Skeletal muscle tissue (tissue), 4 donors: ENCODE results near the gene EOLA1. TPM values are rescaled to one million over a fixed set of nuclear protein-coding genes. Genes with fewer than 3 reads are reported as not detected.
A peak's percentile ranks its signal among the peaks of the same experiment; 100 is the strongest.
"Not testable (repeated sequence)": the region's sequence is repeated elsewhere in the genome, so short reads cannot be mapped to it uniquely, and the experiment has no call there.

ENCODE experiments used
- H3K27ac ChIP-seq: one replicate; pipeline ENCODE4 v1.7.0; 2013; ENCODE audit warnings: mild to moderate bottlenecking, low read depth, low read length, inconsistent platforms
- H3K27me3 ChIP-seq, 3 donors: one replicate each; pipeline ENCODE4 v1.7.0; 2013; ENCODE audit warnings: low read length in 3 of 3; ENCODE audit not compliant: control insufficient read depth in 3 of 3, insufficient read depth in 3 of 3
- H3K36me3 ChIP-seq, 3 donors: one replicate each; pipeline ENCODE4 v1.7.0; 2013; ENCODE audit warnings: low read length in 3 of 3; ENCODE audit not compliant: control insufficient read depth in 3 of 3, insufficient read depth in 3 of 3
- H3K4me1 ChIP-seq, 3 donors: one replicate each; pipeline ENCODE4 v1.7.0; 2013; ENCODE audit warnings: low read length in 3 of 3, mild to moderate bottlenecking in 3 of 3; ENCODE audit not compliant: control insufficient read depth in 3 of 3, insufficient read depth in 3 of 3
- H3K4me3 ChIP-seq, 3 donors: one replicate each; pipeline ENCODE4 v1.7.0; 2013; ENCODE audit warnings: low read length in 3 of 3
- H3K9ac ChIP-seq, 3 donors: one replicate each; pipeline ENCODE4 v1.7.0; 2013; ENCODE audit warnings: low read length in 3 of 3, mild to moderate bottlenecking in 3 of 3, moderate library complexity in 2 of 3, low read depth in 1 of 3
- H3K9me3 ChIP-seq, 3 donors: one replicate each; pipeline ENCODE4 v1.7.0; 2013; ENCODE audit warnings: low read length in 3 of 3; ENCODE audit not compliant: control insufficient read depth in 3 of 3
- total RNA-seq: library from RNA; depleted of rRNA; stranded (reverse); fragments of >200 nt; gene quantifications from one replicate; pipeline ENCODE4 v1.2.3, GENCODE V29; 2014
- donor health status: Osteomylitis.

EOLA1 gene
- total RNA-seq, 1 donor from 2014 or later = 8.4 TPM

DNA sequence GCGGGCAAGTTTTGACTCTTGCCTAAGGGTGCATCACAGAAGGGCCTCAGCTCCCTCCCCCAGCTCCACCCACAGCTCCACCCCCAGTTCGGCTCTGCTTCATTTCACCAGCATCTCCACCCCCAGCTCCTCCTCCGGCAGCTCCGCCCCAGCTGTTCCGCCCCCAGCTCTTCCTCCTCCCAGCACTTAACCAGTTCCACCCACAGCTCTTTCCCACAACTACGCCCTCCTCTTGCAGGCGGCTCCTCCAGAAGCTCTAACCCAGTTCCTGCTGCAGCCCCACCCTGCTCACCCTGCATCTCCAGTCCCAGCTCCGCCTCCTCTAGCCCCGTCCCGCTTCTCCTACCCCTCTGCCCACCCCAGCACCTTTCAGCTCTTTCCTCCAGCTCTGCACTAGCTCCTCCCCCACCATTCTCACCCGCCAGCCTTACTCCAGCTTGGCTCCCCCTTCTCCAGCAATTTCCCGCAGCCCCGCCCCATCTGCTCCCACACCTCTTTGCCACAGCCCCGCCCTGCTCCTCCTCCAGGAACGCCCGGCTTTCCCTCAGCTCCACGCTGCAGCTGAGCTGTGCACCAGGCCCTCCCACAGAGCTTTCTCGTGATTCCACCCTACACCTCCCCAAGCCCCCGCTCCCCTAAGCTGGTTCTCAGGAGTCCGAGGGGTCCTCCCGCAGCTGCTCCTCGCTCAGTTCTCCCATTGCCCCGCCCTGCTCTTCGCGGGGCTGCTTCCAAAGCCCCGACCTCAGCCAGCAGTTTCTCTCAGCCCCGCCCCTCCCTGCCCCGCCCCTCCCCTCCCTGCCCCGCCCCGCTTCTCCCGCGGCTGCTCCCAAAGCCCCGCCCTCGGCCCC lies 1.3 kb upstream of the EOLA1 start:
- Histone ChIP-seq H3K4me3 (peak overlapping the region; percentile 48 to 70 (median 65)), H3K36me3 (peaks cover 3 to 6% (median 3%) of the 10 kb centered on the region in 3 donors), H3K9me3 (no peaks in the 10 kb centered on the region), H3K27ac (peak overlapping the region; percentile 64), H3K9ac (peak overlapping the region in 1 of 3 donors; percentile 70), H3K4me1 (peaks cover 5 to 17% (median 8%) of the 10 kb centered on the region in 3 donors), H3K27me3 (no peaks in the 10 kb centered on the region)

- Histone ChIP-seq H3K4me3 (peak overlapping the region; percentile 86 to 93 (median 90)), H3K27me3 (no peaks in the 10 kb centered on the region), H3K9ac (peak overlapping the region; percentile 90 to 94 (median 92)), H3K36me3 (peaks cover 3% of the 10 kb centered on the region in 3 donors), H3K4me1 (peaks cover 5 to 17% (median 8%) of the 10 kb centered on the region in 3 donors), H3K27ac (peak overlapping the region; percentile 96), H3K9me3 (no peaks in the 10 kb centered on the region)
These were observed 636 bp upstream of the EOLA1 start for GRCh38 chrX:149540131-149540620.

DNA sequence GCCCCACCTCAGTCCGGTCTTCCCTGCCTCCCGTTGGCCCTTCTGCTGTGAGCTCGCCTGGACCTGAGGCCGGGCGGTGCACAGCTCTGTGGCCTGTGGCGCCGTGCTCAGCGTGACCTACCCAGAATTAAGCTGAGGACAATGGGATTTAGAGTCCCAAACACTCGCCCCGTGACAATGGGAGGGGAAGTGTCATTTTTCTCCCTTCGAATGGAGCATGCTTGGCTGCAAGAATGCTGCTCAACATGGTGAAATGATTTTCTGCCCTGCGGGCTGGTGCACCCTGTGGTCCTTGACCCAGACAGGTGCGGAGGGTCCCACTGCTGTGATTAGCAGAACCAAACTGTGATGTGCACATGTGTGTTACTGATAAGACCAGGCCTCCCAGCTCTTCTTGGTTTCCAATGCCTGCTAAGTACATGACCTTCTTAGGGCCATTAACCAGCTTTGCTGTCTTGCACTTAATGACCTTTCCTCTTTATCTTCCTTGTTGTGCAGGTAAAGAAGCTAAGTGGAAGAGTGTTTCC lies 772 bp downstream of the EOLA1 start:
- peaks cover 5 to 17% (median 8%) of the 10 kb centered on the region in 3 donors for H3K4me1 ChIP-seq
- H3K9me3 ChIP-seq = no peaks in the 10 kb centered on the region
- no peaks in the 10 kb centered on the region for H3K36me3 ChIP-seq
- peak overlapping the region; percentile 96 for H3K27ac ChIP-seq
- no peaks in the 10 kb centered on the region for H3K27me3 ChIP-seq
- H3K4me3 ChIP-seq = peak overlapping the region; percentile 86 to 93 (median 90)
- peak overlapping the region; percentile 90 to 94 (median 92) for H3K9ac ChIP-seq

- H3K4me1 ChIP-seq = peaks cover 5 to 12% (median 8%) of the 10 kb centered on the region in 3 donors
- not testable (repeated sequence) for H3K9ac ChIP-seq, H3K4me3 ChIP-seq
These were observed 5.0 kb downstream of the EOLA1 start for GRCh38 chrX:149545545-149546543.

GRCh38 chrX:149546962-149547361 lies 6.2 kb downstream of the EOLA1 start:
- H3K9ac ChIP-seq, H3K9me3 ChIP-seq, H3K36me3 ChIP-seq, H3K27me3 ChIP-seq, H3K4me3 ChIP-seq, H3K4me1 ChIP-seq, H3K27ac ChIP-seq: not testable (repeated sequence)

More at GRCh38 chrX:149545545-149546543, 5.0 kb downstream of the EOLA1 start:
- H3K36me3 ChIP-seq, H3K27ac ChIP-seq, H3K9me3 ChIP-seq, H3K27me3 ChIP-seq: not testable (repeated sequence)

- H3K27me3 ChIP-seq, H3K9ac ChIP-seq, H3K9me3 ChIP-seq, H3K27ac ChIP-seq, H3K4me3 ChIP-seq, H3K4me1 ChIP-seq, H3K36me3 ChIP-seq: not testable (repeated sequence)
These were observed 7.0 kb downstream of the EOLA1 start for GRCh38 chrX:149547782-149548181.

- not testable (repeated sequence) for H3K27me3 ChIP-seq, H3K4me1 ChIP-seq, H3K27ac ChIP-seq, H3K4me3 ChIP-seq, H3K36me3 ChIP-seq, H3K9ac ChIP-seq, H3K9me3 ChIP-seq
These were observed 8.9 kb downstream of the EOLA1 start, which contains the start of gene HSFX3 for GRCh38 chrX:149549701-149550100. HSFX3 (minus strand) TSS chrX:149549924; CDS start chrX:149549852, 72 bp downstream.

DNA sequence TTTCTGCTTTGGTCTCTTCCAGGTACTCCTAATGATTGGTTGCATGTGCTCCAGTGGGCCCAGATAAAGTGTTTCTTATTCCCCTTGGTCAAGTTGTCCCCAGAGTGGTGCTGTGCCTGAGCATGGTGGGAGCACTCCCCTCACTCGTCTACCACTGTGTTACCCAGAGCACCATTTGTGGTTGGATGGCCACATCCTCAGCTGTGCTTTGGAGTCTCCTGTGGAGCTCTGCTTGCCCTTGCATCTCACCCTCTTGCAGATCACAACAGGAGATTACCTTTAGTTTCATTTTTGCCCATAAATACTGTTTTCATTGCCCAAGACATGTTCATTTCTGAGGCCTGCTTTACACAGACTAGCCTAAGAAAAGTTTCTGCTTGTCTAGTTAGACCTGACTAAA lies 9.6 kb downstream of the EOLA1 start:
- H3K27ac ChIP-seq, H3K27me3 ChIP-seq, H3K4me1 ChIP-seq, H3K36me3 ChIP-seq, H3K4me3 ChIP-seq, H3K9ac ChIP-seq, H3K9me3 ChIP-seq: not testable (repeated sequence)

DNA sequence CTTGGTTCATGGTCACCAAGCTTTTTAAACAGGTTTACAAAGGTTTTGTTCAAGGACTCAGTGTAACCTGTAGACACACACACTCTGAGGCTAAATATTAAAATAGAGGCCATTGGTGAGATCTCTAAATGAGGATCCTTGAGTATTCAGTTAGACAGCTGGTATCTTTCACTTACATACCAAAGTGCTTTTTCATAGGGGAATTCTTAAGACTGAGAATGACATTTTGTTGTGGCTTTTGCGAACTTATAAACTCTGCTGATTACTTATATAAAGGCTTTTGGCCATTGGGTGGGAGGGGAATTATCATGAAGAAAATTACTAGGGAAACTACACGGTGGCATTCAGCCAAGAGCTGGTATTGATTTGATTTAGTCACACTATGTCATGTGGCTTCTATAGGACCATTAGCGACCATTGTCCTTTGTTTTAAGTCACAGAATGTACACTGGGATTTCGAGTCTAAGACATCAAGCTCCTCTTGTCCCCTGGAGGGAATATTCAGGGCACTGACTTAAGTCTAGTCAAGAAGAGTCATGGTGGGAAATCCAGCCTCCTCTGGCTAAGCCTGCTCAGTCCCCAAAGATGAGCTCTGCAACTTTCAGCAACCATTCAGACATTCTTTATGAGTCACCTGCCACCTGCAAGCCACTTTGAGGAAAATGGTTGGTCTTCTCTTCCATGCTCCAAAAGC lies 10.6 kb downstream of the EOLA1 start:
- H3K27me3 ChIP-seq, H3K9ac ChIP-seq, H3K27ac ChIP-seq, H3K9me3 ChIP-seq, H3K36me3 ChIP-seq, H3K4me1 ChIP-seq, H3K4me3 ChIP-seq: not testable (repeated sequence)
